Osteoblast (primary cell): ENCODE data around the gene SYTL5. TPM values are rescaled to one million over a fixed set of nuclear protein-coding genes. Genes with fewer than 3 reads are reported as not detected.

Experiments
- DNase-seq: peaks from one replicate; pipeline ENCODE4 v3.0.0; 2011; ENCODE audit warnings: low spot score, mixed read lengths; ENCODE audit not compliant: insufficient read length; ENCODE audit errors: missing footprints
- H2AFZ ChIP-seq: 2 replicates; pipeline ENCODE4 v1.6.0; 2011; ENCODE audit warnings: mild to moderate bottlenecking, low read length
- H3K27ac ChIP-seq: 2 replicates; pipeline ENCODE4 v1.5.1; 2011; ENCODE audit warnings: mild to moderate bottlenecking, low read depth, low read length, moderate library complexity
- H3K27me3 ChIP-seq: 2 replicates; pipeline ENCODE4 v1.6.0; 2012; ENCODE audit warnings: mild to moderate bottlenecking, control low read depth, inconsistent platforms, low read length, moderate library complexity; ENCODE audit not compliant: insufficient read depth
- H3K36me3 ChIP-seq: 2 replicates; pipeline ENCODE4 v1.5.1; 2011; ENCODE audit warnings: mild to moderate bottlenecking, low read length, control low read depth, moderate library complexity; ENCODE audit not compliant: insufficient read depth
- H3K4me1 ChIP-seq: 2 replicates; pipeline ENCODE4 v1.5.1; 2011; ENCODE audit warnings: mild to moderate bottlenecking, low read length, control low read depth, moderate library complexity; ENCODE audit not compliant: insufficient read depth
- H3K4me2 ChIP-seq: 2 replicates; pipeline ENCODE4 v1.6.0; 2011; ENCODE audit warnings: mild to moderate bottlenecking, low read length; ENCODE audit not compliant: insufficient read depth
- H3K4me3 ChIP-seq: fragments of 200-600 bp; sonication (generic); 3 replicates; pipeline ENCODE4 v1.5.1; 2012; ENCODE audit warnings: mild to moderate bottlenecking, low read length, inconsistent platforms; ENCODE audit not compliant: insufficient read depth
- H3K79me2 ChIP-seq: 2 replicates; pipeline ENCODE4 v1.6.0; 2012; ENCODE audit warnings: mild to moderate bottlenecking, low read length, control low read depth, inconsistent platforms; ENCODE audit not compliant: insufficient read depth
- H3K9me3 ChIP-seq: 2 replicates; pipeline ENCODE4 v1.5.1; 2011; ENCODE audit warnings: low read depth, low read length, control low read depth
- H4K20me1 ChIP-seq: 2 replicates; pipeline ENCODE4 v1.6.0; 2012; ENCODE audit warnings: mild to moderate bottlenecking, low read length, control low read depth; ENCODE audit not compliant: insufficient read depth
- CTCF ChIP-seq: IDR thresholded peaks from 2 replicates; pipeline ENCODE4 v1.5.1; 2011; ENCODE audit warnings: mild to moderate bottlenecking, low read depth, low read length, moderate library complexity; ENCODE audit errors: extremely low read depth
- small RNA-seq: library from RNA; depleted of rRNA; stranded (forward); fragments of <200 nt; gene quantifications from one replicate; pipeline ENCODE3, GENCODE V24; 2012
- total RNA-seq: library from RNA; depleted of rRNA; stranded (reverse); fragments of >200 nt; gene quantifications from 2 replicates; pipeline ENCODE4 v1.2.3, GENCODE V29; 2012

The SYTL5 gene
- total RNA-seq, 1 donor = under 0.01 TPM

- no peaks in the 10 kb centered on the region for H3K79me2 ChIP-seq
- no peaks in the 10 kb centered on the region for H3K4me1 ChIP-seq
- no peaks in the 10 kb centered on the region for H4K20me1 ChIP-seq
- no peak overlapping the region for H3K27ac ChIP-seq
- H2AFZ ChIP-seq = no peak overlapping the region
- DNase-seq = no peak
- no peaks in the 10 kb centered on the region for H3K36me3 ChIP-seq
- no peak for TF ChIP-seq CTCF
- no peak overlapping the region for H3K4me2 ChIP-seq
- no peaks in the 10 kb centered on the region for H3K9me3 ChIP-seq
- H3K27me3 ChIP-seq = no peaks in the 10 kb centered on the region
- no peak overlapping the region for H3K4me3 ChIP-seq
Measured at GRCh38 chrX:38172596-38172995, 166.2 kb downstream of the SYTL5 start.

- H3K4me3 ChIP-seq = no peak overlapping the region
- TF ChIP-seq CTCF = peak; percentile 51
- H3K79me2 ChIP-seq = no peaks in the 10 kb centered on the region
- no peak overlapping the region for H3K4me2 ChIP-seq
- H3K36me3 ChIP-seq = no peaks in the 10 kb centered on the region
- peaks cover 3% of the 10 kb centered on the region for H3K27me3 ChIP-seq
- no peaks in the 10 kb centered on the region for H4K20me1 ChIP-seq
- H3K4me1 ChIP-seq = no peaks in the 10 kb centered on the region
- no peak overlapping the region for H2AFZ ChIP-seq
- no peaks in the 10 kb centered on the region for H3K9me3 ChIP-seq
- H3K27ac ChIP-seq = no peak overlapping the region
- no peak for DNase-seq
Measured at GRCh38 chrX:38175139-38175538, 168.8 kb downstream of the SYTL5 start.

GRCh38 chrX:38178396-38178795, 172.0 kb downstream of the SYTL5 start:
- peak; percentile 43 for DNase-seq
- no peaks in the 10 kb centered on the region for H3K4me1 ChIP-seq
- no peak for TF ChIP-seq CTCF

More at GRCh38 chrX:38178396-38178795, 172.0 kb downstream of the SYTL5 start:
- Histone ChIP-seq H4K20me1 (no peaks in the 10 kb centered on the region), H2AFZ (no peak overlapping the region), H3K27me3 (peaks cover 3% of the 10 kb centered on the region), H3K9me3 (no peaks in the 10 kb centered on the region), H3K4me3 (no peak overlapping the region), H3K79me2 (no peaks in the 10 kb centered on the region), H3K27ac (no peak overlapping the region), H3K36me3 (no peaks in the 10 kb centered on the region), H3K4me2 (no peak overlapping the region)

Small RNAs within 50 kb of the gene (small RNA-seq; reads per million reads assigned to genes)
- not detected for gene MIR548AJ2

Other genes with a start within 250 kb of the SYTL5 start
- 0.29 and 1.4 TPM in 2 replicates for gene CYBB, start 226.5 kb upstream of the SYTL5 start, total RNA-seq
- 56.6 and 58.6 TPM in 2 replicates for gene DYNLT3, start 159.0 kb upstream of the SYTL5 start, total RNA-seq
- gene SRPX, start 214.3 kb downstream of the SYTL5 start, total RNA-seq = 76.7 and 93.1 TPM in 2 replicates